Stimulated activated naive CD8-positive, alpha-beta T cell treated with anti-CD3 and anti-CD28 coated beads, Interleukin-15, Interleukin-2, amounts not matched to agents 100 ng/mL and 50 ng/mL, for 24 hours (primary cell): ENCODE results near the gene CDH23.

Experiments used
- H3K27ac Mint-ChIP-seq: one replicate; pipeline ENCODE4 v1.8.0; 2021; ENCODE audit warnings: mild to moderate bottlenecking, mixed read lengths
- H3K27me3 Mint-ChIP-seq: one replicate; pipeline ENCODE4 v1.8.0; 2021; ENCODE audit warnings: mixed read lengths
- H3K36me3 Mint-ChIP-seq: one replicate; pipeline ENCODE4 v1.8.0; 2021; ENCODE audit warnings: low read depth, mixed read lengths
- H3K4me1 Mint-ChIP-seq: one replicate; pipeline ENCODE4 v1.8.0; 2021; ENCODE audit warnings: low read depth, mixed read lengths
- H3K4me3 Mint-ChIP-seq: one replicate; pipeline ENCODE4 v1.8.0; 2021; ENCODE audit warnings: mild to moderate bottlenecking, mixed read lengths
- H3K9me3 Mint-ChIP-seq: one replicate; pipeline ENCODE4 v1.8.0; 2021; ENCODE audit warnings: mixed read lengths

CDH23 gene

GRCh38 chr10:71658467-71658745, 261.7 kb downstream of the CDH23 start:
- no peak overlapping the region for H3K27ac Mint-ChIP-seq
- no peaks in the 10 kb centered on the region for H3K4me1 Mint-ChIP-seq
- no peaks in the 10 kb centered on the region for H3K27me3 Mint-ChIP-seq
- no peaks in the 10 kb centered on the region for H3K9me3 Mint-ChIP-seq
- H3K4me3 Mint-ChIP-seq: no peak overlapping the region
- no peaks in the 10 kb centered on the region for H3K36me3 Mint-ChIP-seq

- H3K9me3 Mint-ChIP-seq: no peaks in the 10 kb centered on the region
- no peaks in the 10 kb centered on the region for H3K36me3 Mint-ChIP-seq
- no peak overlapping the region for H3K4me3 Mint-ChIP-seq
- H3K27ac Mint-ChIP-seq: no peak overlapping the region
- H3K27me3 Mint-ChIP-seq: no peaks in the 10 kb centered on the region
- H3K4me1 Mint-ChIP-seq: no peaks in the 10 kb centered on the region
Observed at GRCh38 chr10:71659111-71659634, 262.5 kb downstream of the CDH23 start.

DNA sequence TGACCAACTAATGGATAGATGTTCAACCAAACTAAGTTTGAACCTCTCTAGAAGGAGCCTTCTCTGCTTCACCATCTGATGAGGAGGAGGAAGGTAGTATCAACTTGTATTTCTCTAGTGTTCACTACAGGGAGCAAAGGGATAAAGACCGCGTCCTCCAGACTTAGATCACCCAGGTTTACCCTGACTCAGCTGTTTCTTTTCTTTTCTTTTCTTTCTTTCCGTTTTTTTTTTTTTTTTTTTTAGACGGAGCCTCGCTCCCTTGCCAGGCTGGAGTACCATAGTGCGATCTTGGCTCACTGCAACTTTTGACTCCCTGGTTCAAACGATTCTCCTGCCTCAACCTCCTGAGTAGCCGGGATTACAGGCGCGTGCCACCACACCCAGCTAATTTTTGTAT, 263.0 kb downstream of the CDH23 start:
- Mint-ChIP-seq H3K27me3 (no peaks in the 10 kb centered on the region), H3K36me3 (no peaks in the 10 kb centered on the region), H3K9me3 (no peaks in the 10 kb centered on the region), H3K27ac (no peak overlapping the region), H3K4me1 (no peaks in the 10 kb centered on the region), H3K4me3 (no peak overlapping the region)

DNA sequence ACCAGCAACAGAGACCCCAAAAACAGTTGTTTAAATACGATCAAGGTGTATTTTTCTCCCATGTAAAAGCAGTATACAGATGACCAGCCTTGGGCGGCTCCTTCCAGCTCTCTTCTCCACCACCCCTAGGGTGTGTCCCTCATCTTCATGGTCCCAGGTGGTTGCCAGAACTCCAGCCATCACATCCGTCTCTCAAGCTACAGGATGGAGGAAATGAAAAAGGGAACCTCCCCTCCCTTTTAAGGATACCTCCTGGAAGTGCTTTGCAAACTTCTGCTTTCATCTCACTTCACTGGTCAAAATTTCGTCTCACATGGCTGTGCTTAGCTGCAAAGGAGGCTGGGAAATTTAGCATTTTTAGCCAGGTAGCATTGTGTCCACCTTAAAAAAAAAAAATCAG, 263.6 kb downstream of the CDH23 start:
- Mint-ChIP-seq H3K36me3 (no peaks in the 10 kb centered on the region), H3K4me1 (no peaks in the 10 kb centered on the region), H3K27me3 (no peaks in the 10 kb centered on the region), H3K4me3 (no peak overlapping the region), H3K27ac (no peak overlapping the region), H3K9me3 (no peaks in the 10 kb centered on the region)

DNA sequence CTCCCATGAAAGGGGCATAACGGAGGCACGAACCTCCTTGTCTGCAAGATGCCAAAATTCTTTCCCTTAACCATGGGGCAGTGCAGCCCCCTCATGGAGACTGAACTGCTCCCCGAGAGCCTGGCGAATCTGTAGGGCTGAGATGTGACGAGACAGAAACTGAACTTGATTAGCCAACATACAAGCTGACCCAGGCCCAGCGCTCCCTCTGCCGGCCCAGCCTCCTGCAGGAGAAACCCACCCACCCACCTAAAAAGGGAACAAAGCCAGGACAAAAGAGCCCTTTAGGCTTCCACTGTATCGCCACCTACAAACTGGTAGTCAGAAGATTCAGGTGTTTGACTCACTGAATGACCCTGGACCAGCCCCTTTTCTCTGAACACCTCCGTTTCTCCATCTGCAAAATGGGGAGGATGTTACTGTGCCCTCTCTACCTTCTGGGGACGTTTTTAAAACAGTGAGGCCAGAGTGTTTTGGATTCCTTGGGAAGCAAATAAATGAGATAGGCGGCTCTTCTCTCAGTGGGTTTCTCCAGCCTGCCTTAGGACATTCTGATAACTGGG, 264.4 kb downstream of the CDH23 start:
- Mint-ChIP-seq H3K9me3 (no peaks in the 10 kb centered on the region), H3K27me3 (no peaks in the 10 kb centered on the region), H3K4me3 (no peak overlapping the region), H3K27ac (no peak overlapping the region), H3K4me1 (no peaks in the 10 kb centered on the region), H3K36me3 (no peaks in the 10 kb centered on the region)

DNA sequence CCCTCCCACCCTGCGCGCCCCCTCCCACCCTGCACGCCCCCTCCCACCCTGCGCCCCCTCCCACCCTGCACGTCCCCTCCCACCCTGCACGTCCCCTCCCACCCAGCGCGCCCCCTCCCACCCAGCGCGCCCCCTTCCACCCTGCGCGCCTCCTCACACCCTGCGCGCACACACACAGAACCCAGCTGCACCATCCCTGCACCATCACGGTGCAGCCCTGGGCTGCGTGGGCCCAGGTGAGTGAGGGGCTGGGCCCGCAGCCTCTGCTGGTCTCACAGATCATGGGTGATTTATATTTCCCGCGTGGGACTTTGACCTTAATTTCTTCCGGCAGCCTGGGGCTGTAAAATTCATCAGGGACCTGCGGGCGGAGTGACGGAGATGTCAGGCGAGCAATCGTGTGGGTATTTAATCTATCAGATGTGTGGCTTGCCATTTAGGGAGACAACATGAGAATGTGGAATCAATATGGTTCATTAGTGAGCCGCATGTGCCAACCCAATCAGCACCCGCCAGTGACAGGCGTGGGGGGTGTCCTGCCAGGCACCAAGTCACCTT, 265.1 kb downstream of the CDH23 start:
- H3K36me3 Mint-ChIP-seq: no peaks in the 10 kb centered on the region
- no peak overlapping the region for H3K27ac Mint-ChIP-seq
- peaks cover 4% of the 10 kb centered on the region for H3K4me1 Mint-ChIP-seq

GRCh38 chr10:71663311-71663710, 266.6 kb downstream of the CDH23 start:
- peaks cover 13% of the 10 kb centered on the region for H3K4me1 Mint-ChIP-seq
- no peak overlapping the region for H3K27ac Mint-ChIP-seq
- H3K27me3 Mint-ChIP-seq: no peaks in the 10 kb centered on the region
- no peaks in the 10 kb centered on the region for H3K36me3 Mint-ChIP-seq
- no peak overlapping the region for H3K4me3 Mint-ChIP-seq
- H3K9me3 Mint-ChIP-seq: no peaks in the 10 kb centered on the region

More for the DNA sequence above, 265.1 kb downstream of the CDH23 start:
- no peak overlapping the region for H3K4me3 Mint-ChIP-seq
- H3K27me3 Mint-ChIP-seq: no peaks in the 10 kb centered on the region
- H3K9me3 Mint-ChIP-seq: no peaks in the 10 kb centered on the region

GRCh38 chr10:71664585-71664984, 267.9 kb downstream of the CDH23 start:
- no peak overlapping the region for H3K27ac Mint-ChIP-seq
- no peaks in the 10 kb centered on the region for H3K27me3 Mint-ChIP-seq
- H3K4me3 Mint-ChIP-seq: no peak overlapping the region
- no peaks in the 10 kb centered on the region for H3K9me3 Mint-ChIP-seq
- no peaks in the 10 kb centered on the region for H3K36me3 Mint-ChIP-seq
- peaks cover 13% of the 10 kb centered on the region for H3K4me1 Mint-ChIP-seq

GRCh38 chr10:71665456-71665855, 268.7 kb downstream of the CDH23 start:
- H3K9me3 Mint-ChIP-seq: no peaks in the 10 kb centered on the region
- peaks cover 13% of the 10 kb centered on the region for H3K4me1 Mint-ChIP-seq
- H3K27me3 Mint-ChIP-seq: no peaks in the 10 kb centered on the region
- no peak overlapping the region for H3K4me3 Mint-ChIP-seq
- no peak overlapping the region for H3K27ac Mint-ChIP-seq
- H3K36me3 Mint-ChIP-seq: no peaks in the 10 kb centered on the region

DNA sequence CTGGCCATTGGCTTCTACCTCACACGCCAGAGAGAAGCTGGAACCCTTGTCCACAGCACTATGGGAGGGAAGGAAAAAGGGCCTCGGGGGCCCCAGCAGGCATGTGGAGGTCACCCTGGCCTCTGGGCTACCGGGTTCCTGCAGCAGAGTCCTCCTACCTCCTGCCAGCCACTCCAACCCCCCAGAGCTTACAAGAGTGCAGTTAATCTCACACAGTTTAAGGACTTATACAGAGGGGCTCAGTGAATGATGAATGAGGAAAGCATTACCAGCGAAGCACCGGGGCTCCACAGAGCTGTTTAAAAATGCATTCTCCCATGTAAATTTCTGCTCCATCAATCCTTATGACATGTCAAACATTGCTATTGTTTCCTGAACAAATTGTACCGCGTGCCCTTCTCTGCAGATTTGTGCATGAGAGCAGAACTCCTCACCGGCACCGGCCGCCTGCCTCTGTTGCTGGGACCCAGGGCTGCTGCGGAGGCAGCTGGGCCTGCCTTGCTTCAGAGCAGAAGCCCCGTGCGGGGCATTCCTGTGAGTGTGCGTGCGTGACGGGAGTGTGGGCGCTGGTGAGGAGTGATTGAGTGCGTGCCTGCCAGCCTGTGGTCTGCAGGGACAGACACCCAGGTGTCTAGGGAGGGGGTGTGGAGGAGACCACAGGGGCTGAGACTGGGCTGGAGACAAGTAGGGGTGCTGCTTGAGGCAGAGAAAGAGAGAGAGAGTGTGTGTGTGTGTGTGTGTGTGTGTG, 270.1 kb downstream of the CDH23 start:
- Mint-ChIP-seq H3K27ac (no peak overlapping the region), H3K9me3 (no peaks in the 10 kb centered on the region), H3K4me1 (peaks cover 13% of the 10 kb centered on the region), H3K4me3 (no peak overlapping the region), H3K27me3 (no peaks in the 10 kb centered on the region), H3K36me3 (no peaks in the 10 kb centered on the region)

- H3K27ac Mint-ChIP-seq: no peak overlapping the region
- no peaks in the 10 kb centered on the region for H3K27me3 Mint-ChIP-seq
- H3K36me3 Mint-ChIP-seq: no peaks in the 10 kb centered on the region
- H3K4me1 Mint-ChIP-seq: peaks cover 13% of the 10 kb centered on the region
- no peak overlapping the region for H3K4me3 Mint-ChIP-seq
- H3K9me3 Mint-ChIP-seq: no peaks in the 10 kb centered on the region
Observed at GRCh38 chr10:71667387-71667752, 270.6 kb downstream of the CDH23 start.

- H3K4me3 Mint-ChIP-seq: no peak overlapping the region
Observed at GRCh38 chr10:71671994-71672946, 275.6 kb downstream of the CDH23 start.

DNA sequence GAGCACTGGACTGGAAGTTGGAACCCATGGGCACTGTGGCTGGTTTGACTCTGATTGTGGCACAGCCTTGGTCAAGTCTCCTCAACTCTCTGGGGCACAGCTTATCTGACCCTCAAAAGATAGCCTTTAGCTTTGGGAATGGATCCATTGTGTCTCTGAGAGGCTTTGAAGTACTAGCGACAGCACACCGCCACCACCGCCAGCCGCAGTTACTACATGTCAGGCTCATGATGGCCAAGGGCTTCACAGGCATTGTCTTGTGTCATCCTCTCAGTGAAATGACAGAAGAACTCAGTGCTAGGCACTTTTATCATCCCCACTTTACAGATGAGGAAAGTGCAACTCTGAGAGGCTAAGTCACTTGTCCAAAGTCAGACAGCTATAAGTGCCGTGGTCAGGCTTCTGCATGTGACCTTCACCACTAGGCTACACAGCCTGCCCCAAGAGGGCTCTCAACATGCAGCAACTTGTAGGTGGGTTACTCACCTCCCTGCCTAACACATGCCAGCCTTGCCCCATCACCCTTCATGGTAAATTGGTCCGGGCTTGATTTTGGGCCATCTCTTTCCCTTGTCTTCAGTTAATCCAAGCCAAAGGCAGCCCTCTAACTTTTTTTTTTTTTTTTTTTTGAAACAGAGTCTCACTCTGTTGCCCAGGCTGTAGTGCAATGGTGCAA, 278.7 kb downstream of the CDH23 start:
- Mint-ChIP-seq H3K4me3 (no peak overlapping the region), H3K9me3 (no peaks in the 10 kb centered on the region), H3K36me3 (no peaks in the 10 kb centered on the region), H3K27ac (no peak overlapping the region), H3K4me1 (no peaks in the 10 kb centered on the region), H3K27me3 (no peaks in the 10 kb centered on the region)

More at GRCh38 chr10:71671994-71672946, 275.6 kb downstream of the CDH23 start:
- H3K27ac Mint-ChIP-seq: no peak overlapping the region
- peaks cover 6% of the 10 kb centered on the region for H3K4me1 Mint-ChIP-seq
- no peaks in the 10 kb centered on the region for H3K36me3 Mint-ChIP-seq
- no peaks in the 10 kb centered on the region for H3K27me3 Mint-ChIP-seq
- H3K9me3 Mint-ChIP-seq: no peaks in the 10 kb centered on the region

- H3K4me1 Mint-ChIP-seq: no peaks in the 10 kb centered on the region
- no peak overlapping the region for H3K27ac Mint-ChIP-seq
- H3K4me3 Mint-ChIP-seq: no peak overlapping the region
- H3K9me3 Mint-ChIP-seq: no peaks in the 10 kb centered on the region
- H3K36me3 Mint-ChIP-seq: no peaks in the 10 kb centered on the region
- no peaks in the 10 kb centered on the region for H3K27me3 Mint-ChIP-seq
Observed at GRCh38 chr10:71677261-71677660, 280.5 kb downstream of the CDH23 start.
